ENCODE results near the gene KIAA2012. TPM values are rescaled to one million over a fixed set of nuclear protein-coding genes. Genes with fewer than 3 reads are reported as not detected.
A peak's percentile ranks its signal among the peaks of the same experiment; 100 is the strongest.

Gene KIAA2012
- total RNA-seq, 1 donor from 2014 or later = 1.3 TPM

GRCh38 chr2:202121532-202122162, 48.6 kb downstream of the KIAA2012 start:
- Mint-ChIP-seq H3K4me3 (no peak overlapping the region), H3K27ac (peak overlapping the region; percentile 21), H3K4me1 (ENCODE audit: unreplicated experiment) (peaks cover 29% of the 10 kb centered on the region), H3K27me3 (no peaks in the 10 kb centered on the region), H3K36me3 (peaks cover 4% of the 10 kb centered on the region), H3K9me3 (peaks cover 3% of the 10 kb centered on the region)
- TF ChIP-seq, protein P1, sequence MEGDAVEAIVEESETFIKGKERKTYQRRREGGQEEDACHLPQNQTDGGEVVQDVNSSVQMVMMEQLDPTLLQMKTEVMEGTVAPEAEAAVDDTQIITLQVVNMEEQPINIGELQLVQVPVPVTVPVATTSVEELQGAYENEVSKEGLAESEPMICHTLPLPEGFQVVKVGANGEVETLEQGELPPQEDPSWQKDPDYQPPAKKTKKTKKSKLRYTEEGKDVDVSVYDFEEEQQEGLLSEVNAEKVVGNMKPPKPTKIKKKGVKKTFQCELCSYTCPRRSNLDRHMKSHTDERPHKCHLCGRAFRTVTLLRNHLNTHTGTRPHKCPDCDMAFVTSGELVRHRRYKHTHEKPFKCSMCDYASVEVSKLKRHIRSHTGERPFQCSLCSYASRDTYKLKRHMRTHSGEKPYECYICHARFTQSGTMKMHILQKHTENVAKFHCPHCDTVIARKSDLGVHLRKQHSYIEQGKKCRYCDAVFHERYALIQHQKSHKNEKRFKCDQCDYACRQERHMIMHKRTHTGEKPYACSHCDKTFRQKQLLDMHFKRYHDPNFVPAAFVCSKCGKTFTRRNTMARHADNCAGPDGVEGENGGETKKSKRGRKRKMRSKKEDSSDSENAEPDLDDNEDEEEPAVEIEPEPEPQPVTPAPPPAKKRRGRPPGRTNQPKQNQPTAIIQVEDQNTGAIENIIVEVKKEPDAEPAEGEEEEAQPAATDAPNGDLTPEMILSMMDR (conservative IDR thresholded peaks at IDR 0.05) = no peak
- DNase-seq (ENCODE audit: extremely low spot score, unreplicated experiment) = no peak

DNA sequence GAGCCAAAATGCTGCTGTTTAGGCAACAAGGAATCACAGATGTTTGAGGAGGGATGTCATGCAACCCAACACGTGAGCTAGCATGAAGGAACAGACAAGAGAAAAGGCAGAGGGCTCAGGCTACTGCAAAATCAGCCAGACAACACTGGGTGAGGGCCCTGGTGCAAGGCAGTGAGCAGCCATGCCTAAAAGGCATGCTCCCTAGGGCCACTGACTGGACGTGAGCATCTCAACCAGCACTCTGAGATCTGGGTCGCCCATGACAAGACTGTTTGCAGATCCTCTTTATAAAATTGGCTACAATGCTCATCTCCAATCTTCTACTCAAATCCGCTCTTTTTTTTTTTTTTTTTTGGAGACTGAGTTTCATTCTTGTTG, 49.1 kb downstream of the KIAA2012 start:
- H3K27me3 Mint-ChIP-seq = no peaks in the 10 kb centered on the region
- H3K4me3 Mint-ChIP-seq = no peak overlapping the region
- peaks cover 4% of the 10 kb centered on the region for H3K36me3 Mint-ChIP-seq
- H3K9me3 Mint-ChIP-seq = no peaks in the 10 kb centered on the region
- DNase-seq (ENCODE audit: extremely low spot score, unreplicated experiment) = no peak
- peak overlapping the region; percentile 21 for H3K27ac Mint-ChIP-seq
- peaks cover 26% of the 10 kb centered on the region for H3K4me1 Mint-ChIP-seq (ENCODE audit: unreplicated experiment)
- TF ChIP-seq, protein P1 (conservative IDR thresholded peaks at IDR 0.05) = no peak

GRCh38 chr2:202122980-202123720, 50.1 kb downstream of the KIAA2012 start:
- Mint-ChIP-seq H3K27me3 (no peaks in the 10 kb centered on the region), H3K4me3 (peak overlapping the region; percentile 75), H3K9me3 (no peaks in the 10 kb centered on the region), H3K36me3 (peaks cover 4% of the 10 kb centered on the region), H3K27ac (peak overlapping the region; percentile 39), H3K4me1 (ENCODE audit: unreplicated experiment) (peaks cover 36% of the 10 kb centered on the region)
- DNase-seq (ENCODE audit: extremely low spot score, unreplicated experiment) = no peak
- TF ChIP-seq, protein P1 (conservative IDR thresholded peaks at IDR 0.05) = no peak

GRCh38 chr2:202124286-202124685, 51.2 kb downstream of the KIAA2012 start:
- Mint-ChIP-seq H3K4me3 (no peak overlapping the region), H3K4me1 (ENCODE audit: unreplicated experiment) (peaks cover 39% of the 10 kb centered on the region), H3K27ac (no peak overlapping the region), H3K27me3 (no peaks in the 10 kb centered on the region), H3K9me3 (no peaks in the 10 kb centered on the region), H3K36me3 (peaks cover 4% of the 10 kb centered on the region)
- DNase-seq (ENCODE audit: extremely low spot score, unreplicated experiment) = no peak
- TF ChIP-seq, protein P1 (conservative IDR thresholded peaks at IDR 0.05) = no peak

- Mint-ChIP-seq H3K4me1 (ENCODE audit: unreplicated experiment) (peaks cover 34% of the 10 kb centered on the region), H3K27ac (no peak overlapping the region), H3K27me3 (no peaks in the 10 kb centered on the region), H3K9me3 (no peaks in the 10 kb centered on the region), H3K4me3 (peak overlapping the region; percentile 34), H3K36me3 (no peaks in the 10 kb centered on the region)
- TF ChIP-seq, protein P1 (conservative IDR thresholded peaks at IDR 0.05) = no peak
- DNase-seq (ENCODE audit: extremely low spot score, unreplicated experiment) = no peak
Observed at GRCh38 chr2:202127687-202128331, 54.8 kb downstream of the KIAA2012 start.
